Left lung (tissue), 14 donors: ENCODE measurements around the gene LAPTM5. TPM values are rescaled to one million over a fixed set of nuclear protein-coding genes. Genes with fewer than 3 reads are reported as not detected.

Source experiments
- ATAC-seq: fragments of 200-7000 bp; cut with Tn5 transposase; one replicate; pipeline ENCODE4 v1.9.1; 2020; ENCODE audit warnings: moderate library complexity
- DNase-seq, 4 donors: peaks; one replicate each; pipeline ENCODE4 v3.0.0-alpha.2; 2013 to 2020
- H3K27ac ChIP-seq, 2 donors: fragments of 200-600 bp; sonication (generic) in 1 of 2; one replicate each; pipeline versions ENCODE4 v1.5.0 to v1.8.0; 2020 to 2021
- H3K27me3 ChIP-seq, 2 donors: fragments of 200-600 bp; sonication (generic) in 1 of 2; one replicate each; pipeline versions ENCODE4 v1.5.0 to v1.8.0; 2020 to 2021
- H3K36me3 ChIP-seq, 2 donors: fragments of 200-600 bp; sonication (generic) in 1 of 2; one replicate each; pipeline versions ENCODE4 v1.5.0 to v1.8.0; 2020 to 2021
- H3K4me1 ChIP-seq, 2 donors: fragments of 200-600 bp; one replicate each; pipeline ENCODE4 v1.8.0; 2021
- H3K4me3 ChIP-seq, 2 donors: fragments of 200-600 bp; sonication (generic) in 1 of 2; one replicate each; pipeline versions ENCODE4 v1.5.0 to v1.8.0; 2020 to 2021; ENCODE audit warnings: mild to moderate bottlenecking in 1 of 2
- H3K9me3 ChIP-seq, 2 donors: fragments of 200-600 bp; sonication (generic) in 1 of 2; one replicate each; pipeline versions ENCODE4 v1.5.0 to v1.8.0; 2020 to 2021
- intact Hi-C, 2 donors: fragments of 100-400 bp; cut with DNase I; formaldehyde crosslinking; loops; one replicate each; pipeline versions ENCODE4 v1.11.2 to v1.14.2; 2022
- long read RNA-seq, 12 donors: library from polyadenylated mRNA in 2 of 12; unstranded in 2 of 12; transcript quantifications; one replicate each; pipeline ENCODE4 v2.0.0 and lab custom pipeline, GENCODE V29; 2019 to 2026
- polyA plus RNA-seq, 6 donors: library from polyadenylated mRNA; unstranded; fragments of 120-200 nt; gene quantifications; one replicate each; pipeline ENCODE4 v1.2.1, GENCODE V29; 2013; ENCODE audit not compliant: insufficient read length in 6 of 6
- total RNA-seq, 2 donors: library from RNA; stranded (reverse); fragmentation: NEBNext Ultra II Directional; extraction: Animal tissue kit (Norgen Biotek cat#: 25700); gene quantifications; one replicate each; pipeline ENCODE4 v1.2.1, GENCODE V29; 2021
- TF ChIP-seq, protein P1 (sequence below), 2 donors: fragments of 200-600 bp; sonication (generic) in 1 of 2; IDR thresholded peaks; one replicate each; pipeline versions ENCODE4 v1.5.0 to v1.8.0; 2021; ENCODE audit warnings: antibody characterized with exemption in 2 of 2
- donor health status: DM: no; HTN: yes; CAD: no.
- donor health status: DM: no; HTN: no; CAD: no.

The LAPTM5 gene, protein sequence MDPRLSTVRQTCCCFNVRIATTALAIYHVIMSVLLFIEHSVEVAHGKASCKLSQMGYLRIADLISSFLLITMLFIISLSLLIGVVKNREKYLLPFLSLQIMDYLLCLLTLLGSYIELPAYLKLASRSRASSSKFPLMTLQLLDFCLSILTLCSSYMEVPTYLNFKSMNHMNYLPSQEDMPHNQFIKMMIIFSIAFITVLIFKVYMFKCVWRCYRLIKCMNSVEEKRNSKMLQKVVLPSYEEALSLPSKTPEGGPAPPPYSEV
- total RNA-seq (100 to 1,000 TPM; 185 to 513 TPM), polyA plus RNA-seq (10 to 100 TPM; 23.0 to 30.0 (median 28.1) TPM)
- long read RNA-seq, donor 1, transcript LAPTM5-201 (8 exons, 2,223 nt): major isoform, 18 of 24 reads
- long read RNA-seq, donor 1, partial matches to known transcripts: 6 of 24 reads
- long read RNA-seq, donor 1, other reads (novel, unspliced or antisense): 0 of 24 reads
- long read RNA-seq, donor 2, transcript LAPTM5-201 (8 exons, 2,223 nt): major isoform, 13 of 13 reads
- long read RNA-seq, donor 2, partial matches to known transcripts: 0 of 13 reads
- long read RNA-seq, donor 2, other reads (novel, unspliced or antisense): 0 of 13 reads
- long read RNA-seq, donor 3, transcript LAPTM5-201 (8 exons, 2,223 nt): major isoform, 5 of 5 reads
- long read RNA-seq, donor 3, partial matches to known transcripts: 0 of 5 reads
- long read RNA-seq, donor 3, other reads (novel, unspliced or antisense): 0 of 5 reads
- long read RNA-seq, donor 4, transcript LAPTM5-201 (8 exons, 2,223 nt): major isoform, 111 of 130 reads
- long read RNA-seq, donor 4, partial matches to known transcripts: 8 of 130 reads
- long read RNA-seq, donor 4, other reads (novel, unspliced or antisense): 11 of 130 reads
- long read RNA-seq, donor 5, transcript LAPTM5-201 (8 exons, 2,223 nt): major isoform, 12 of 13 reads
- long read RNA-seq, donor 5, partial matches to known transcripts: 0 of 13 reads
- long read RNA-seq, donor 5, other reads (novel, unspliced or antisense): 0 of 13 reads
- long read RNA-seq, donor 6, transcript LAPTM5-201 (8 exons, 2,223 nt): major isoform, 11 of 11 reads
- long read RNA-seq, donor 6, partial matches to known transcripts: 0 of 11 reads
- long read RNA-seq, donor 6, other reads (novel, unspliced or antisense): 0 of 11 reads
- long read RNA-seq, donor 7, partial matches to known transcripts: 0 of 1 reads
- long read RNA-seq, donor 7, other reads (novel, unspliced or antisense): 0 of 1 reads
- long read RNA-seq, donor 8, transcript LAPTM5-201 (8 exons, 2,223 nt): major isoform, 5 of 6 reads
- long read RNA-seq, donor 8, partial matches to known transcripts: 0 of 6 reads
- long read RNA-seq, donor 8, other reads (novel, unspliced or antisense): 0 of 6 reads
- long read RNA-seq, donor 9: 0 reads
- long read RNA-seq, donor 10, transcript LAPTM5-201 (8 exons, 2,223 nt): major isoform, 352 of 388 reads
- long read RNA-seq, donor 10, partial matches to known transcripts: 7 of 388 reads
- long read RNA-seq, donor 10, other reads (novel, unspliced or antisense): 29 of 388 reads
- long read RNA-seq, donor 11, transcript LAPTM5-201 (8 exons, 2,223 nt): major isoform, 28 of 38 reads
- long read RNA-seq, donor 11, partial matches to known transcripts: 10 of 38 reads
- long read RNA-seq, donor 11, other reads (novel, unspliced or antisense): 0 of 38 reads
- long read RNA-seq, donor 12, transcript LAPTM5-201 (8 exons, 2,223 nt): major isoform, 11 of 11 reads
- long read RNA-seq, donor 12, partial matches to known transcripts: 0 of 11 reads
- long read RNA-seq, donor 12, other reads (novel, unspliced or antisense): 0 of 11 reads

GRCh38 chr1:30757352-30758120, at the start of gene LAPTM5:
Gene LAPTM5 (minus strand): TSS chr1:30757774. CDS start chr1:30757745, 29 bp downstream.
- H3K9me3 ChIP-seq: no peaks in the 10 kb centered on the region
- TF ChIP-seq, protein P1, sequence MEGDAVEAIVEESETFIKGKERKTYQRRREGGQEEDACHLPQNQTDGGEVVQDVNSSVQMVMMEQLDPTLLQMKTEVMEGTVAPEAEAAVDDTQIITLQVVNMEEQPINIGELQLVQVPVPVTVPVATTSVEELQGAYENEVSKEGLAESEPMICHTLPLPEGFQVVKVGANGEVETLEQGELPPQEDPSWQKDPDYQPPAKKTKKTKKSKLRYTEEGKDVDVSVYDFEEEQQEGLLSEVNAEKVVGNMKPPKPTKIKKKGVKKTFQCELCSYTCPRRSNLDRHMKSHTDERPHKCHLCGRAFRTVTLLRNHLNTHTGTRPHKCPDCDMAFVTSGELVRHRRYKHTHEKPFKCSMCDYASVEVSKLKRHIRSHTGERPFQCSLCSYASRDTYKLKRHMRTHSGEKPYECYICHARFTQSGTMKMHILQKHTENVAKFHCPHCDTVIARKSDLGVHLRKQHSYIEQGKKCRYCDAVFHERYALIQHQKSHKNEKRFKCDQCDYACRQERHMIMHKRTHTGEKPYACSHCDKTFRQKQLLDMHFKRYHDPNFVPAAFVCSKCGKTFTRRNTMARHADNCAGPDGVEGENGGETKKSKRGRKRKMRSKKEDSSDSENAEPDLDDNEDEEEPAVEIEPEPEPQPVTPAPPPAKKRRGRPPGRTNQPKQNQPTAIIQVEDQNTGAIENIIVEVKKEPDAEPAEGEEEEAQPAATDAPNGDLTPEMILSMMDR (IDR thresholded peaks at IDR 0.05): no peak
- intact Hi-C loops: no loop called here
- peaks cover 0 to 5% of the 10 kb centered on the region in 2 donors for H3K27me3 ChIP-seq
- peaks cover 0 to 5% of the 10 kb centered on the region in 2 donors for H3K36me3 ChIP-seq
- peaks cover 0 to 69% of the 10 kb centered on the region in 2 donors for H3K4me1 ChIP-seq
- peak; percentile 69 for ATAC-seq
- peak within 1 kb of the TSS; percentile 88 to 98 for H3K27ac ChIP-seq
- peak within 1 kb of the TSS; percentile 21 to 70 for H3K4me3 ChIP-seq
- peak in 2 of 4 donors; percentile 85 to 96 for DNase-seq

DNA sequence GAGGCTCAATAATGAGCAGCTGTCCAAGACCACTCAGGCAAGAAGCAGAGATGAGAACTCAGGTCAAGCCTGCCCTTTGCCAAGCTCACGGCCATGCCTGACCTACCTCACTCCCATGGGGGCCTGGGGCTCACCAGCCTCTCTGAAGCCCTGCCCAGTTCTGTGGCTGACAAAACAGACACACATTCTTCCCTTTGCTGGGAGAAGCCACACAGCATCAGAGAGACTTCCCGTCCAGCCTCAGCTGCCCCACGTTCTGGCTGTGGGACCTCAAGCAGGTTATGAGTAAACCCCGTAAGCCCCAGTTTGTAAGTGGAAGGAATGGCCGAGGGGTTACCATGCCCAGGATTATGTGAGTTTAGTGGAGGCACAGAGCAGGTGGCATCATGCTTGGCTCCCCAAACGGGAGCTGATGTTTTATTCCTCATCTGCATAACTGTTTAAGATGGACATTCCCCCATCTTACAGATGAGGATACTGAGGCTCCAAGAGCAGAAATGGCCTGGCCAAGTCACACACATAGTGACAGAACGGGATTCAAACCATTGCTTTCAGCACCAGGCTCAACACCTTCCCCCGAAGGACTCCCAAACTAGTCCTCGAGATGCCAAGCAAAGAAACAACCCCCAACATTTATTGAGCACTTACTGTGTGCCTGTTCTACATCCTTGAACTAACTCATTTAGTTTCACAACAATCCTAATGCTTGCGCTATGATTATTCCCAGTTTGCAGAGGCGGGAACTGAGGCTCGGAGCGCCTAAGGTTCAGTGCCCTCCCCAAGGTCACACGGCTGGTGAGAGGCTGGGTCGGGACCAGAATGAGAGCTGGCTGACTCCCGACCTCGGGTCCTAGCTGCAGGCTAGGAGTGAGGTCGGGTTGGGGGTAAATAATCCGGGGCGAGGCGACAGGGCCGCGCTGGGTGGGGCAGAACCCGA, 49.1 kb upstream of the LAPTM5 start:
- Histone ChIP-seq H3K9me3 (no peaks in the 10 kb centered on the region), H3K27me3 (peaks cover 0 to 61% of the 10 kb centered on the region in 2 donors), H3K4me1 (peaks cover 7 to 24% of the 10 kb centered on the region in 2 donors), H3K36me3 (no peaks in the 10 kb centered on the region), H3K27ac (no peak overlapping the region), H3K4me3 (no peak overlapping the region)
- intact Hi-C loops: loop anchor here in 1 of 2 donors (10.0 kb wide), 1 partner anchor 108 kb away; no protein-coding TSS in a partner anchor
- TF ChIP-seq, protein P1 (IDR thresholded peaks at IDR 0.05): no peak
- DNase-seq (no peak), ATAC-seq (no peak)

DNA sequence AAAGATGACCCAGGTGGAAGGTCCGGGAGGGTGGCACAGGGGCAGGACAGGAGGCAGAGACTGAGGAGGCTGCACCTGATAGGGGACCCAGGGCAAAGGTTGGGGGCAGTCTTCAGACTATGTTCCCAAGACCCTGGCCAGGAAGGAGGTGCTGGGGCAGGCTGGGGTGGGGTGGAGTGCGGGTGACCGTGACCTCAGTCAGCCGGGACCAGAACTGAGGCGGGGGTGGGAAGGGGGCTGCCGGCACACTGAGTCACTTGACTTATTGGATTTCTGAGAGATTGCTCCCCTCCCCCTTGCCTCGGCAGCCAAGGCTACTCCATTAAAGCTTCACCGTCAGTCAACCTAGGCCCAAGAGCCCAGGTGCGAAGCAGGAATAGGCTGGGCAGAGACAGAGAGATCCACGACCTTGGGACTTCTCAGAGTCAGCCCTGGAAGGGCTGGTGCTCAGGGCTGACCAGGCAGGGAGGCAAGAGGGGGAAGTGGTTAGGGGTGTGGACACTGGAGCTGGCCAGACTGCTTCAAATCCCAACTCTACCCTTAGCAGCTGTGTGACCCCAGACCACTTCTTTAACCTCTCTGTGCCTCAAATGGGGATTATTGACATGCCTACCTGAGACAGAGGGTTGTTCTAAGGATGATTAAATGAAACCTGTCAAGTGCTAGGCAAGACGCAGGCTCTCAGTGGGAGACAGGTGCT, 47.9 kb upstream of the LAPTM5 start:
- Histone ChIP-seq H3K27ac (no peak overlapping the region), H3K27me3 (peaks cover 0 to 54% of the 10 kb centered on the region in 2 donors), H3K36me3 (no peaks in the 10 kb centered on the region), H3K9me3 (no peaks in the 10 kb centered on the region), H3K4me3 (no peak overlapping the region), H3K4me1 (peaks cover 7 to 24% of the 10 kb centered on the region in 2 donors)
- DNase-seq: no peak
- intact Hi-C loops: loop anchor here in 1 of 2 donors (10.0 kb wide), 1 partner anchor 109 kb away; no protein-coding TSS in a partner anchor
- TF ChIP-seq, protein P1 (IDR thresholded peaks at IDR 0.05): no peak
- no peak for ATAC-seq
